ENCODE measurements around the gene POP7. TPM values are rescaled to one million over a fixed set of nuclear protein-coding genes. Genes with fewer than 3 reads are reported as not detected.
"Not testable (repeated sequence)": the region's sequence is repeated elsewhere in the genome, so short reads cannot be mapped to it uniquely, and the experiment has no call there.

POP7 gene
- total and polyA plus RNA-seq, 10 donors, result 14.9 to 39.1 (median 18.8) TPM

GRCh38 chr7:100722480-100723212 lies 16.7 kb downstream of the POP7 start:
- 79 to 87% (median 85%) methylated on average over 15 to 17 of the region's 17 CpGs for WGBS, 5 donors

GRCh38 chr7:100723732-100724275 lies 17.9 kb downstream of the POP7 start:
- no peak overlapping the region for H3K27ac ChIP-seq
- peaks cover 0 to 27% (median 16%) of the 10 kb centered on the region in 6 donors for H3K4me1 ChIP-seq
- H3K4me3 ChIP-seq, result no peak overlapping the region
- WGBS, 5 donors, result 83 to 89% (median 84%) methylated on average over 13 to 16 of the region's 16 CpGs
- no peaks in the 10 kb centered on the region for H3K36me3 ChIP-seq
- H3K9me3 ChIP-seq, result peaks cover 0 to 6% (median 0%) of the 10 kb centered on the region in 8 donors
- intact Hi-C loops (cut with DNase I; ENCODE audit: low total_unique reads), result no loop called here
- peaks cover 0 to 74% (median 41%) of the 10 kb centered on the region in 7 donors for H3K27me3 ChIP-seq (replicated peaks in 1 of 7)
- DNase-seq, result no peak
- no peak for TF ChIP-seq POLR2AphosphoS5 (IDR thresholded peaks at IDR 0.05)
- TF ChIP-seq POLR2A (IDR thresholded peaks at IDR 0.05), result no peak
- TF ChIP-seq CTCF (IDR thresholded peaks at IDR 0.05 in 8 of 11, conservative IDR thresholded peaks at IDR 0.05 in 3 of 11), result no peak

More at GRCh38 chr7:100722480-100723212, 16.7 kb downstream of the POP7 start:
- DNase-seq, result no peak
- TF ChIP-seq POLR2A (IDR thresholded peaks at IDR 0.05), result no peak
- TF ChIP-seq POLR2AphosphoS5 (IDR thresholded peaks at IDR 0.05), result no peak
- no peak for TF ChIP-seq CTCF (IDR thresholded peaks at IDR 0.05 in 8 of 11, conservative IDR thresholded peaks at IDR 0.05 in 3 of 11)
- peaks cover 0 to 79% (median 41%) of the 10 kb centered on the region in 7 donors for H3K27me3 ChIP-seq (replicated peaks in 1 of 7)
- no peak overlapping the region for H3K4me3 ChIP-seq
- peaks cover 0 to 27% (median 16%) of the 10 kb centered on the region in 6 donors for H3K4me1 ChIP-seq
- peaks cover 0 to 16% (median 7%) of the 10 kb centered on the region in 8 donors for H3K9me3 ChIP-seq
- no peak overlapping the region for H3K27ac ChIP-seq
- intact Hi-C loops (cut with DNase I; ENCODE audit: low total_unique reads), result no loop called here
- no peaks in the 10 kb centered on the region for H3K36me3 ChIP-seq

GRCh38 chr7:100724364-100724763 lies 18.4 kb downstream of the POP7 start:
- H3K27me3 ChIP-seq (replicated peaks in 1 of 7), result peaks cover 0 to 68% (median 41%) of the 10 kb centered on the region in 7 donors
- H3K9me3 ChIP-seq; intact Hi-C loops (cut with DNase I; ENCODE audit: low total_unique reads); H3K4me3 ChIP-seq; H3K36me3 ChIP-seq; DNase-seq; H3K27ac ChIP-seq: not testable (repeated sequence)
- 91 to 98% (median 93%) methylated on average over 2 of the region's 2 CpGs for WGBS, 5 donors
- H3K4me1 ChIP-seq, result peaks cover 0 to 27% (median 16%) of the 10 kb centered on the region in 6 donors

- H3K9me3 ChIP-seq, result no peaks in the 10 kb centered on the region
- H3K4me3 ChIP-seq, result no peak overlapping the region
- peaks cover 0 to 40% (median 17%) of the 10 kb centered on the region in 7 donors for H3K27me3 ChIP-seq (replicated peaks in 1 of 7)
- peaks cover 0 to 10% (median 5%) of the 10 kb centered on the region in 6 donors for H3K4me1 ChIP-seq
- intact Hi-C loops (cut with DNase I; ENCODE audit: low total_unique reads), result no loop called here
- no peaks in the 10 kb centered on the region for H3K36me3 ChIP-seq
- no peak for DNase-seq
- no peak for TF ChIP-seq POLR2AphosphoS5 (IDR thresholded peaks at IDR 0.05)
- TF ChIP-seq POLR2A (IDR thresholded peaks at IDR 0.05), result no peak
- no peak for TF ChIP-seq CTCF (IDR thresholded peaks at IDR 0.05 in 8 of 11, conservative IDR thresholded peaks at IDR 0.05 in 3 of 11)
- H3K27ac ChIP-seq, result no peak overlapping the region
- WGBS, 5 donors, result 64 to 74% (median 68%) methylated on average over 12 of the region's 12 CpGs
Observed at GRCh38 chr7:100726996-100727761, 21.3 kb downstream of the POP7 start.

All from spleen (tissue), 11 donors.